ENCODE measurements around the gene ATOH8.

ATOH8 gene

DNA sequence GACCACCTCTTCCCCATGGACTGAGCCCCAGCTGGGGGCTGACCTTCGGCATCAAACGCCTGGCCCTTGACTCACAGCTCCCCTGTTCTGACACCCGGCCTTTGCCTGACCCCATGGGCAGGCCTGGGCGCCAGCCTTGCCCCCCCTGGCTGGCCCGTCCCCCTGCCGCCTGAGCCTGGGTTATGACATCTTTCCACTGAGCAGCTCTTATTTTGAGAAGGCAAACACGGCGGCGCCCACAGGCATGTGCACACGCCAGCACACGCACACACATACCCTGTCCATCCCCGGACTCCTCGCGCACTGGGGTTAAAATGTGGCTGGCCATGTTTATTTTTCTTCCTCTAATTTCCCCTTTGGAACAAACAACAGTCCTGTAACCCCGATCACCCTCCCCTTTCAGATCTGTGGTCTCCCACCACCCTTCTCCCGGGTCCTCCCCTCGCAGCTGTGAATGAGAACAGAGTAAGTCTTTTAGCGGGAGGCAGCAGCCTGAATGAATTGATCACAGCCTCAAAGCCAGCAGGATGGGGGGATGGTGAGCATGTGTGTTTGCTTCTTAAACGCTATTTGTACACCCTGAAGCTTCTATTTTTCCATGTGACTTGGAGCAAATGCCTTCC is 11.8 kb upstream of the ATOH8 start:
- TF ChIP-seq, protein P1, sequence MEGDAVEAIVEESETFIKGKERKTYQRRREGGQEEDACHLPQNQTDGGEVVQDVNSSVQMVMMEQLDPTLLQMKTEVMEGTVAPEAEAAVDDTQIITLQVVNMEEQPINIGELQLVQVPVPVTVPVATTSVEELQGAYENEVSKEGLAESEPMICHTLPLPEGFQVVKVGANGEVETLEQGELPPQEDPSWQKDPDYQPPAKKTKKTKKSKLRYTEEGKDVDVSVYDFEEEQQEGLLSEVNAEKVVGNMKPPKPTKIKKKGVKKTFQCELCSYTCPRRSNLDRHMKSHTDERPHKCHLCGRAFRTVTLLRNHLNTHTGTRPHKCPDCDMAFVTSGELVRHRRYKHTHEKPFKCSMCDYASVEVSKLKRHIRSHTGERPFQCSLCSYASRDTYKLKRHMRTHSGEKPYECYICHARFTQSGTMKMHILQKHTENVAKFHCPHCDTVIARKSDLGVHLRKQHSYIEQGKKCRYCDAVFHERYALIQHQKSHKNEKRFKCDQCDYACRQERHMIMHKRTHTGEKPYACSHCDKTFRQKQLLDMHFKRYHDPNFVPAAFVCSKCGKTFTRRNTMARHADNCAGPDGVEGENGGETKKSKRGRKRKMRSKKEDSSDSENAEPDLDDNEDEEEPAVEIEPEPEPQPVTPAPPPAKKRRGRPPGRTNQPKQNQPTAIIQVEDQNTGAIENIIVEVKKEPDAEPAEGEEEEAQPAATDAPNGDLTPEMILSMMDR (IDR thresholded peaks at IDR 0.05; ENCODE audit: low read depth, low read length): no peak
- peak; percentile 94 for DNase-seq (ENCODE audit: low read depth, low spot score)
- in situ Hi-C loops (cut with HindIII; ENCODE audit: low sequenced_read_pairs): no loop called here
- no peak overlapping the region for H3K4me3 ChIP-seq (ENCODE audit: low read depth, low read length)

DNA sequence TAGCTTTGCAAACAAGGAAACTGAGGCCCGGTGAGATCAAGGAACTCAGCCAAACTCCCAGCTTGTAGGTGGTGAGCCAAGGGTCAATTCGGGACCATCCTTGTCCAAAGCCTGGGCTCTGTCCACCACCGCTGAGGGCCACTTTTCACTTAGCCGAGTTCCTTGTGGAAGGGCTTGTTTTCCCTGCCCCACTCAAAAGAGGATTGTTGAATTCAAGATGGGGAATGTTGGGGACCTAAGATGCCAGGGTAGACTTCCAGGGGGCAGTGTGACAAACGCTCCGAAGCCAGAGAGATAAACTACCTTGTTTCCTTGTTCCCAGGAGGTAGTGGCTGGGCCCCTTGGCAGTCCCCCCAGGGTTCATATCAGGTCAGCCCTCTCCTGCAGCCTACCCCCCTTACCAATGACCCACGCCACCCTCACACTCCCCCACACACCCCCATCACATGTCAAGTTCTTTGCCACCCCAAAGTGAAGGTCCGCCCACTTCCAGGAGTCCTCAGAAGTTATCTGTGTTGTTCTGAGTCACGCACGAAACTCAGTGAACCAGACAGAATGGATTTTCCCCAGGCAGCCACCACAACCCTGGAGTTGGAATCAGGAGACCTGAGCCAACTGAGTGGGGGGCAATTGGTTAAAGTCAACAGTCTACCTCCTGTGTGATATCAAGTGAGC is 10.3 kb upstream of the ATOH8 start:
- in situ Hi-C loops (cut with HindIII; ENCODE audit: low sequenced_read_pairs): no loop called here
- H3K4me3 ChIP-seq (ENCODE audit: low read depth, low read length): no peak overlapping the region
- TF ChIP-seq, protein P1 (IDR thresholded peaks at IDR 0.05; ENCODE audit: low read depth, low read length): no peak
- DNase-seq (ENCODE audit: low read depth, low spot score): peak; percentile 57

DNA sequence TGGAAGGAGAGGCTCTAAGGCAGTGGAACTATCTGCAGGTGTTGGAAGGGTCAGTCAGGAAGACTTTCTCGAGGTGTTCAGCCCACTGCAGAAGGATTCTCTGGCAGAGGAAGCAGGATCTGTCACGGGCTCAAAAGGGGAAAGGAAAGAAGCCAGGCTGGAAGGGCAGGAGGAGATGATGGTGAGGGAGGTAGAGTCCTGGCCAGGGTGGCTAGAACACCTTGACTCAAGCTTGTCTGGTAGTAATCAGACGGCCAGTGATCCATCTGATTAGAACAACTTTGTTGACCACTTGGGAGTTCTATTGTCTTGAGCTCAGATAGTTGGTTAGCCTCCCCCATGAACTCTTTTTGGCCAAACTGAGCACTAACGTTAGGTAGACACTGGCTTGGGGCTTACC is 9.7 kb upstream of the ATOH8 start:
- DNase-seq (ENCODE audit: low read depth, low spot score): no peak
- TF ChIP-seq, protein P1 (IDR thresholded peaks at IDR 0.05; ENCODE audit: low read depth, low read length): no peak
- in situ Hi-C loops (cut with HindIII; ENCODE audit: low sequenced_read_pairs): no loop called here
- H3K4me3 ChIP-seq (ENCODE audit: low read depth, low read length): no peak overlapping the region

DNA sequence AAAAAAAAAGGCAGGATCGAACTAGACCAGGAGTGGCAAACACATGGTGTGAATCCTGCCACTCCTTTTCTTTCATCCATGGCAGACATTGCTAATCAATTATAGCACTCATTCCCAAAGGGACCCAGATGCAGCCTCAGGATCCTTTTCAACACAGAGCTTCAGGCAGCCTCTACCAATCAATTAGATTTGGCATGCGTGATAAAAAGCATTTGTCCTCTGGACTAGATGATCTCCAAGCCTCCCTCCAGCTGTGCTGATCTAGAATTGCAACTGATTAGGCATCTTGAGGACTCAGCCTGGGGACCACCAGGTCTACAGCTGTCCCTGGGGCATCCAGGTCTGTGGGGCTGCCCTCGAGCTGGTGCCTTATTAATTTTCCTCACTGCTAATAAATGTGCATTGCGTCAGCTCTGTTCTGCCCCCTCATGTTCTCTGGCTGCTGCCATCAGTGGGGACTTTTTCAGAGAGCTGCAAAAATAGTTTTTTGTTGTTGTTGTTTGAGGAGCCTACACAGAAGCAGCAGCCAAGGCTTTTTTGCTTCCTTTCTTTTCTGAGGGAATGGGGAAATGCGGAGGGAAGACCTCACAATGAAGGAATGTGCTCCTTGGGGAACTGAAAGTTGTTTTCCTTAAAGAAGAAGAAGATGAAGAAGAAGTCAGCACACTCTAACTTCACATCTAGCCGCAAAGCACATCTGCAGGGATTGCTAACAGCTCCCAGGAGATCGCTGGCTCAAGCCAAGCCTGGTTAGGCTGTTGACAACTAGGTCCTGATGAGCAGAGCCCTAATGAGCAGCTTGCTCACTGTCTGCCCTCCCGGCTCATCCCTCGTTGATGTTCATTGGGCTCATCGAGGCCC is 8.8 kb upstream of the ATOH8 start:
- H3K4me3 ChIP-seq (ENCODE audit: low read depth, low read length): no peak overlapping the region
- in situ Hi-C loops (cut with HindIII; ENCODE audit: low sequenced_read_pairs): no loop called here
- TF ChIP-seq, protein P1 (IDR thresholded peaks at IDR 0.05; ENCODE audit: low read depth, low read length): no peak
- DNase-seq (ENCODE audit: low read depth, low spot score): peak; percentile 76

DNA sequence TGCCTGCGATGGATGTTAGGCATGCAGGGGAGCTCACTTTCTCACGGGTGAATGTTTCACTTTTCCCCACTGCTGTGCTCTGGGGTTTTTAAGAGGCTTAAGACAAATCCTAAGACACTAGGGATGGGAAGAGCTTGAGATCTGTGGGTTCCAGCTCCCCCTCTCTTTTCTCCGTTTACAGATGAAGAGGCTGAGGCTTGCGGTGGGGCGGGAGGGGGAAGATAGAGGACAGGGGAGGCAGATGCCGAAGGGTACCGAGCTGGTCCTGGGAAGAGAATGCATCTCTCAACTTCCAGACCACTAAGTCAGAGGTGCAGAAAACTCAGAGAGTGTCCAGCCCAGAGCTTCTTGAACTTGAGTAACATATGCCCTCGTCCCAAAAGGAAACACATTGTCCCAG is 8.2 kb upstream of the ATOH8 start:
- in situ Hi-C loops (cut with HindIII; ENCODE audit: low sequenced_read_pairs): no loop called here
- no peak for DNase-seq (ENCODE audit: low read depth, low spot score)
- TF ChIP-seq, protein P1 (IDR thresholded peaks at IDR 0.05; ENCODE audit: low read depth, low read length): no peak
- no peak overlapping the region for H3K4me3 ChIP-seq (ENCODE audit: low read depth, low read length)

DNA sequence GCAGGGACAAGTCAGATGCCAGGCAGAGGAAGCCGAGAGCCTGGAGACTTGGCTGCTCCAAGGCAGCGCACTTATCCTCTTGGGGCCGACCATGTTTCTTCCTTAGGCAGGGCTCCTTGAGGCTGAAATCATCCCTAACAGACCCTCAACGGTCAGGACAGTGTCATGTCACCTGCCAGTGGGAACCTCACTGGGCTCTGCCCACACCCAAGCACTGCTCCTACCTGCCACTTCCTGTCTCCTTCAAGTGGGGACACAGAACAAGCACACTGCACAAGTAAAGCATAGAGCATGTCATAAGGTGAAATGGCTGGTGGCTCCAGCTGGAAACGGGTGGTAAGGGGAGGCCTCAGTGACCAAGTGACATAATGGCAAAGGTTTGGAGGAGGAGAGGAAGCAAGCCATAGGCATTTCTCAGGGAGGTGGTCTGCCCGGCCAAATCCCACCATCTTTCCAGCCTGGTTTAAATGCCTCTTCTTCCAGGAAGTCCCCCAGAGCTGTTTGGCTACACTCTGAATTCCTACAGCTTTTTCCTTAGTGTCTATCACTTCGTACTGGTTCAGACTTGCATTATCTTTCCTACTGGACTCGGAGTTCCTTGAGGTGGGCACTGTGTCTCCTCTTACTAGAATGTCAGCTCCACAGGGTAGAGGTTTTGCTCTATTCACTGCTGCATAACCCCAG is 7.3 kb upstream of the ATOH8 start:
- in situ Hi-C loops (cut with HindIII; ENCODE audit: low sequenced_read_pairs): no loop called here
- TF ChIP-seq, protein P1 (IDR thresholded peaks at IDR 0.05; ENCODE audit: low read depth, low read length): no peak

More for the DNA sequence above, 7.3 kb upstream of the ATOH8 start:
- H3K4me3 ChIP-seq (ENCODE audit: low read depth, low read length): no peak overlapping the region
- no peak for DNase-seq (ENCODE audit: low read depth, low spot score)
